ENCODE results near the gene FAM83G.
"Not testable (repeated sequence)": the region's sequence is repeated elsewhere in the genome, so short reads cannot be mapped to it uniquely, and the experiment has no call there.

The FAM83G gene, protein sequence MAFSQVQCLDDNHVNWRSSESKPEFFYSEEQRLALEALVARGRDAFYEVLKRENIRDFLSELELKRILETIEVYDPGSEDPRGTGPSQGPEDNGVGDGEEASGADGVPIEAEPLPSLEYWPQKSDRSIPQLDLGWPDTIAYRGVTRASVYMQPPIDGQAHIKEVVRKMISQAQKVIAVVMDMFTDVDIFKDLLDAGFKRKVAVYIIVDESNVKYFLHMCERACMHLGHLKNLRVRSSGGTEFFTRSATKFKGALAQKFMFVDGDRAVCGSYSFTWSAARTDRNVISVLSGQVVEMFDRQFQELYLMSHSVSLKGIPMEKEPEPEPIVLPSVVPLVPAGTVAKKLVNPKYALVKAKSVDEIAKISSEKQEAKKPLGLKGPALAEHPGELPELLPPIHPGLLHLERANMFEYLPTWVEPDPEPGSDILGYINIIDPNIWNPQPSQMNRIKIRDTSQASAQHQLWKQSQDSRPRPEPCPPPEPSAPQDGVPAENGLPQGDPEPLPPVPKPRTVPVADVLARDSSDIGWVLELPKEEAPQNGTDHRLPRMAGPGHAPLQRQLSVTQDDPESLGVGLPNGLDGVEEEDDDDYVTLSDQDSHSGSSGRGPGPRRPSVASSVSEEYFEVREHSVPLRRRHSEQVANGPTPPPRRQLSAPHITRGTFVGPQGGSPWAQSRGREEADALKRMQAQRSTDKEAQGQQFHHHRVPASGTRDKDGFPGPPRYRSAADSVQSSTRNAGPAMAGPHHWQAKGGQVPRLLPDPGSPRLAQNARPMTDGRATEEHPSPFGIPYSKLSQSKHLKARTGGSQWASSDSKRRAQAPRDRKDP

GRCh38 chr17:19004421-19005136 lies at the start of gene FAM83G:
Gene FAM83G, minus strand, starts transcription at chr17:19004764. Its CDS starts 723 bp downstream, at chr17:19004041.
- FAIRE-seq, result peak; percentile 99
- DNase-seq (ENCODE audit: insufficient read length, low spot score), result peak; percentile 90

GRCh38 chr17:19048826-19049225 lies 44.3 kb upstream of the FAM83G start:
- FAIRE-seq; DNase-seq (ENCODE audit: insufficient read length, low spot score): not testable (repeated sequence)

DNA sequence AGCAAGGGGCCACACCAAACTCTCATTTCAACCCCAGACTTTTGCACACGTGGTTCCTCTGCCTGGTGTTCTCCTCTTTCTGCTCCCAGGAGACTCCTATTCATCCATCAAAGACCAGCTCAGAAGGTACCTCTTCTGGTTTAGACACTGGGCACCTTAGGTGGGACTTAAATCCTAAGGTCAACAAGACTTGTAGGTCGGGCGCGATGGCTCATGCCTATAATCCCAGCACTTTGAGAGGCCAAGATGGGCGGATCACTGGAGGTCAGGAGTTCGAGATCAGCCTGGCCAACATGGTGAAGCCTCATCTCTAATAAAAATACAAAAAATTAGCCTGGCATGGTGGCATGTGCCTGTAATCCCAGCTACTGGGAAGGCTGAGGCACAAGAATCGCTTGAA lies 42.9 kb upstream of the FAM83G start:
- FAIRE-seq; DNase-seq (ENCODE audit: insufficient read length, low spot score): not testable (repeated sequence)

GRCh38 chr17:19046782-19047375 lies 42.3 kb upstream of the FAM83G start, which contains the start of gene GRAP:
Gene GRAP, minus strand, starts transcription at chr17:19046957. Its CDS starts 31 bp downstream, at chr17:19046926.
- not testable (repeated sequence) for DNase-seq (ENCODE audit: insufficient read length, low spot score)
- FAIRE-seq, result peak; percentile 78

DNA sequence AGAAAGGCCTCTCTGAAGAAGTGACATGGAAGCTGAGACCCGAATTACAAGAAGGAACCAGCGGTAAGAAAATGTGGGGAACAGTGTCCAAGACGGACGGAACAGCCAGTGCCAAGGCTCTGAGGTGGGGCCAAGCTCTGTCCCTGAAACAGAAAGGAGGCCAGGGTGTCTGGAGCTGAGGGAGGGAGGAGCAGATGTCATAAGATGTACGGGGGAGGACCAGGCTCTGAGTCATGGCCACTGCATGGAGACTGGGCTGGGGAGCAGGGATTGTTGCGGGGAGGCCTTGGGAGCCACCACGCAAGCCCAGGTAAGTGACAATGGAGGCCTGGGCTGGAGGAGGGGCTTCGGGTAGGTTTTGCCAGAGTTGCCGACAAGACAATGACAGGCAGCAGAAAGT lies 40.1 kb upstream of the FAM83G start:
- peak; percentile 90 for FAIRE-seq
- not testable (repeated sequence) for DNase-seq (ENCODE audit: insufficient read length, low spot score)

DNA sequence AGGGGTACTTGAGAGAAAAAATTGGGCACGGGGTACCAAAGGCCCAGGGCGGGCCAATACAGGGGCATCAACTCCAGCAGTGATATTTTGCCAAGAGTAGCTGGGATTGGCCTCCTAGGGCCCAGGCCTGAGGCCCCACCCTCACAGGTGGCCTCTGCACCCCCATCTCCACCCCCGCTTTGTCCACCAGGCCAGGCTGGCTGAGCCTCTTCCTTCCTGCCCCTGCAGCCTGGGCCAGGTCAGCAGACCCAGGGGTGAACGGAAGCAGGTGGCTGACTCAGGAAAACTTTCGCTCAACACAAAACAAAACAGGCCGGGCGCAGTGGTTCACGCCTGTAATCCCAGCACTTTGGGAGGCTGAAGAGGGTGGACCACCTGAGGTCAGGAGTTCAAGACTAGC lies 38.5 kb upstream of the FAM83G start:
- not testable (repeated sequence) for FAIRE-seq; DNase-seq (ENCODE audit: insufficient read length, low spot score)

- FAIRE-seq; DNase-seq (ENCODE audit: insufficient read length, low spot score): not testable (repeated sequence)
Measured at GRCh38 chr17:19042369-19042768, 37.8 kb upstream of the FAM83G start.

- FAIRE-seq, result not testable (repeated sequence)
Measured at GRCh38 chr17:19041871-19042270, 37.3 kb upstream of the FAM83G start.

DNA sequence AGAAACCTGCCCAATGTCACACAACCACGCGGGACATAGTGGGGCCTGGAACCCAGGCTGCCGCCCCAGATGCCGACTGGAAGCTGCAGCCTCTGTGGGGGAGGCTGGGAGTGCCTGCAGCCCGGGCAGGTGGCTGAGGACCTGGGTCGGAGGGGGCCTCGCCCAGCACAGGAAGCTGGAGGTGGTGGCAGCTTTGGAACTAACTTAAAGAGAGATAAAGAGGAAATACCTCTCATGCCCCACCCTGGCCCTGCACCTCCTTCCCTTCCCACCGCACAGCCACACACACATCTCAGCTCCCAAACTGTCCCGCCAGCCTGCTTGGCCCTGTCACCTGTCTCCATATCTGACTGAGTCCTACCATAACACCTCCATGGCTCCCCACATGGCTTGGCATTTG lies 35.8 kb upstream of the FAM83G start:
- FAIRE-seq, result peak; percentile 26
- DNase-seq (ENCODE audit: insufficient read length, low spot score), result not testable (repeated sequence)

More at GRCh38 chr17:19041871-19042270, 37.3 kb upstream of the FAM83G start:
- DNase-seq (ENCODE audit: insufficient read length, low spot score), result not testable (repeated sequence)

GRCh38 chr17:19038730-19039129 lies 34.2 kb upstream of the FAM83G start:
- not testable (repeated sequence) for DNase-seq (ENCODE audit: insufficient read length, low spot score)
- peak; percentile 28 for FAIRE-seq

DNA sequence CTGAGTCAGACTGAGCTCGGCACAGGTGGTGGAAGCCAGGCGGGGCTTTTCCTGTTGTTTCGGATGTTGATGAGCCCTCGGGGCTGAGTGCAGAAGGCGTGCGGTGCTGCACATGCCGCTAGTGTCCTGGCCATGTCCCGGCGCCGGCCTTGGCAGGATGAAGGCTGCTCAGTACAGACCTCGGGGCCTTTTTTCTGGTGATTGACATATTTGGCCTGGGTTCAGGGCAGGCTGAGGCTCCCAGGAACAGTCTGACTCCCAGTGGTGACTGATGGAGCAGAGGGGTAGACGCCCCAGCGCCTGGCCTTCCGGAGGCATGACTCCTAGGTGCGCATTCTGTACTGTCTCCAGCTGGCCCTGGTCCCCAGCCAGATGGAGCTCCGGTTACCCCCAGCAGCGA lies 33.4 kb upstream of the FAM83G start:
- not testable (repeated sequence) for FAIRE-seq; DNase-seq (ENCODE audit: insufficient read length, low spot score)

DNA sequence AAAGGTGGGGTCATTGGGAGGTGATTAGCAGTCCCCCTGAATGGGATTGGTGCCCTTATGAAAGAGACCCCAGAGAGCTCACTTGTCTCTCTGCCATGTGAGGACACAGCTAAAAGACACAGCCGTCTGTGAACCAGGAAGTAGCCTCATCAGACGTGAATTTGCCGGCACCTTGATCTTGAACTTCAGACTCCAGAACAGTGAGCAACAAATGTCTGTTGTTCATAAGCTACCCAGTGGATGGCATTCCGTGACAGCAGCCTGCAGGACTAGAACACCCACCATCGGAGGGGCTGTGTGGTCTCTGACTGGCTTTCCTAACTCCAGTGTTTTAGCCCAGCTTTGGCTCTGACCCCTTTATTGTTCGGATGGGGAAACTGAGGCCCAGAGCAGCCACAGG lies 33.0 kb upstream of the FAM83G start:
- FAIRE-seq; DNase-seq (ENCODE audit: insufficient read length, low spot score): not testable (repeated sequence)

GRCh38 chr17:19036186-19036585 lies 31.6 kb upstream of the FAM83G start:
- not testable (repeated sequence) for DNase-seq (ENCODE audit: insufficient read length, low spot score); FAIRE-seq

DNA sequence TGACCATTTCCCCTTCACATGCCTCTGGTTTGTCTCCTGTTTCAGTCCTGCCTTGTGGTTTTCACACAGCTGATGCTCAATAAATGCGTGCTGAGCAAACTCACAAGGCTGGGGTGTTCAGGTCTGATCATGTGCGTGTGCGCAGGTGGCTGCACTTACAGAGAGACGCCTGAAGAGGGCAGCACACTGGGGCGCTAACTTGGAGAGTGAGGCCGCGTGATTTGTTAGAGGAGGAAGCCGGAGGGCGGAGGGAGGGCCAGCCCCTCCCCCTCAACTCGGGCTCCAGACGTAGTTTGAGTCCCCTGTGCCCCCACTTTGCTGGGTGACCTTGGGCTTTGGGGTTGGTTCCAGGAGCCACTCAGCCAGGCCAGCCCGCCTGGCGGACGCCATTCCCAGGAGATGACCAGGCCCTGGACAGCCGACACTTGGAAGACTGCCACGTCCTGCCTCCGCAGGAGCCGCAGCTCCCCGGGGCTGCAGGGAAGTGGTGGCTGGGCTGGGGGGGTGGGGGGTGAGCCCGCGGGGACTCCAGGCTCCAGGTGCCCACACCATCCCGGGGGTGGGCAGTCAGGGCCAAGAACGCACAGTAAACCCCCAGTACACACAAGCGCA lies 27.9 kb upstream of the FAM83G start:
- FAIRE-seq, result peak; percentile 98

DNA sequence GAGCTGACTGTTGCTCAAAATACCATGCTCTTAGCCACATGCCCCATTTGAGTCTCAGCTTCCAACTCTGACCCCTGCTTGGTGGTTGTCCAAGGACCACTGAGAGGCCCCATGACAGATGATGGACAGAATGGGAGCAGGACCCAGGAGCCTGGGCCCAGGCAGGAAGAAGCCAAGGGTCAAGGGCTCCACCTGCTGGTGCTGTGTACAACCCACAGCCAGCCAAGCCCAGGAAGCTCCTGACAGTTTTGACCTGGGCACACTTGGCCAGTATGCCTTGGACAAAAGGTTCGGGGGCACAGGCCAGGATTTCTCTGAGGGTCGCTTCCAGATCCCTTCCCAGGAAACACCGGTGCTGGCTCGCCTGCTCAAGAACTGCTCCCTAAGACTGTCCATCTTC lies 27.2 kb upstream of the FAM83G start:
- FAIRE-seq; DNase-seq (ENCODE audit: insufficient read length, low spot score): not testable (repeated sequence)

More for the DNA sequence above, 27.9 kb upstream of the FAM83G start:
- not testable (repeated sequence) for DNase-seq (ENCODE audit: insufficient read length, low spot score)

DNA sequence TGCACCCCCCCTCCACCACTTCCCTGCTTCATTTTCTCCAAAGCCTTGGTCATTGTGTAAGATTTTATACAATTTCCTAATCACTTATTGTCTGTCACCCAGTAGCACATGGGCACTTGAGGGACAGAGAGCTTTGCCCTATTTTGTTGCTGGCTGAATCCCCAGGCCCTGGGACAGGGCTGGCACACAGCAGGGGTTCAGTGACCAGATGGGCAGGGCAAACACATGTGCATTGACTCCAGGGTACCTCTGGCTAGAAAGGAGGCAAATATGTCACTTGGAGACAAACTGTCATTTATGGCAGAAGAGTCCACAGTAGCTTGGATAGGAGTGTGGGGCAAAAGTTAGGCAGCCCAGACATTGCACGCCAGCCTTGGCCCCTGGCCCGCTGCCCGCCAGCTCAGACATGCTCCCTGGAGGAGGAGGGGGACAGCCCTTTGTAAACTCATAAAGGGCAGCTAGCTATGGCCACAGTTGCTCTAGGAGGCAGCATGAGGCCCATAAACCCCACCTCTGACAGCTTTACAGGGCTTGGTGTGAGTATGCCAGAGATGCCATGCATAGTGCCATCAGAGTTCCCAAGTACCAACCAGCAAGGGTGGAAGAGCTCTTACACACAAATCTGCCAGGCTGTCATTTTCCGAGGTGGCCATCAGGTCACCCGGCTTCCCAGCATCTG lies 26.3 kb upstream of the FAM83G start:
- not testable (repeated sequence) for DNase-seq (ENCODE audit: insufficient read length, low spot score)
- FAIRE-seq, result peak; percentile 69

DNA sequence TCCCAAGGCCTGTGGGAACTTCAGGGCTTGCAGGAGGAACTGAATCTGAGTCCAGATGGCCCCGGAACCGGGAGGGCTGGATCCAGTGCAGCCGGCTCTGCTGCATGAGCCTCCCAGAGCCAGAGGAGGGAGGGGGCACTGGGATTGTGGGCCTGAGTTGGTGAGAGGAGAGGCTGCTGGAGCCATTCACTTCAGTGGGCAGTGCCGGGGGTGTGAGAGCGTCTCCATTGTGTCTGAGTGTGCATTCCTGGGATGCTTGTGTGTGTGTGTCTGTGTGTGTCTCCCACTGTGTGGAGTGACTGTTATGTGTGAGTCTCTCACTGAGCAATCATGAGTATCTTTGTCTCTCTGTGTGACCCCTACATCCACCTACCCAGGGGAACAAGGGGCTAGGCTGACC lies 25.2 kb upstream of the FAM83G start:
- FAIRE-seq, result peak; percentile 84
- DNase-seq (ENCODE audit: insufficient read length, low spot score), result not testable (repeated sequence)

- not testable (repeated sequence) for DNase-seq (ENCODE audit: insufficient read length, low spot score); FAIRE-seq
Measured at GRCh38 chr17:19028671-19029070, 24.1 kb upstream of the FAM83G start.
